Esophagus muscularis mucosa (tissue), 3 donors: ENCODE results near the gene PNP.

Experiments
- CTCF ChIP-seq, 3 experiments: fragments of 200-600 bp in 2 of 3; fragments of 450-650 bp in 1 of 3; sonication (generic) in 2 of 3; IDR thresholded peaks; one replicate each; pipeline ENCODE4 v1.5.1; 2017 to 2019; ENCODE audit warnings: antibody characterized with exemption in 3 of 3, mild to moderate bottlenecking in 2 of 3, moderate library complexity in 1 of 3
- POLR2A ChIP-seq: fragments of 450-650 bp; IDR thresholded peaks from one replicate; pipeline ENCODE4 v1.6.1; 2017; ENCODE audit warnings: antibody characterized with exemption, moderate library complexity, mild to moderate bottlenecking, low read depth

GRCh38 chr14:20440465-20440864 lies 28.7 kb upstream of the PNP start:
- TF ChIP-seq CTCF (IDR thresholded peaks at IDR 0.05) (no peak), POLR2A (no peak)
